NOMO-1 (cell line): ENCODE results near the gene CYB561D2.
A peak's percentile ranks its signal among the peaks of the same experiment; 100 is the strongest.

Experiments
- DNase-seq, 2 experiments: peaks; one replicate each; lab custom pipeline; 2025; ENCODE audit not compliant: unreplicated experiment in 2 of 2; lab: John Stamatoyannopoulos, UW

The CYB561D2 gene

DNA sequence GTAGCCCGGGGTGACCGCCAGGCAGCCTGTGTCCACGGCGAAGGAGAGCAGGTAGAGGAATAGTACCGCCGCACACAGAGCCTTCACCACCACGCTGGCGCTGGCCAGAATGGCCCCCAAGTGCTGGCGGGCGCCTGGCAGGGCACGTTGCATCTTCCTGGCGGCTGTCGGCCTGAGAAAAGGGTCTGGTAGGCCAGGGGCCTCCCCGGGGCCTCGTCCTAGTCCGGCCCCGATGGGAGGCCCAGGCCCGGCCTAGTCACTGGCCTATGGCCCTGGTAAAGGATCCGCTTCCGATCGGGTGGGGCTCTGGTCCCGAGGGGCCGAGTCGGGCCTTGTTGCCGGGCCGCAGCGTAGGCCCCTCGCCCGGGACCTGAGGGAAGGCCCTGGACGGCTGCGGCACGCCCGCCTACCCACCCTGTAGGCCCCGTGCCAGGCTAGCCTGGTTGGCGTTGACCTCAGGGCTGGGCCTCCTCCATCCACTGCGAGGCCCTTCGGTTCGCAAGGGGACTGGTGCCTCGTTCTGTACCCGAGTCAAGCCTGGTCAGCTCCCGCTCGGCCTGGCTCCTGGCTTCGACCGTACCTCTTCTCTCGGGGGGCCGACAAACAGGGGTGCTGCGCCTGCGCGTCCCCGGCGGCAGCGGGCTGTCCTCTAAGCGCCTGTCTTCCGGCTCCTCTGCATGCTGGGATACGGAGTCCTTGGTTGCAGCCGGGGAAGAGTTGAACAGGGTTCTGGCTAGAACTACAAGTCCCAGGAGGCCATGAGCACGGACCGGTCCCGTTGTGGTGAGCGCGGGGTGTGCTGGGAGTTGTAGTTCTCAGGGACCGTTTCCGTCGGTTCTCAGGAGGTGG lies 8.5 kb downstream of the CYB561D2 start, which contains the start of gene TMEM115:
TSS of gene TMEM115 (minus strand) at position 611 of the 849 bp plus-strand sequence. CDS start at position 153, 458 bp downstream.
- DNase-seq = peak; percentile 92 to 99

DNA sequence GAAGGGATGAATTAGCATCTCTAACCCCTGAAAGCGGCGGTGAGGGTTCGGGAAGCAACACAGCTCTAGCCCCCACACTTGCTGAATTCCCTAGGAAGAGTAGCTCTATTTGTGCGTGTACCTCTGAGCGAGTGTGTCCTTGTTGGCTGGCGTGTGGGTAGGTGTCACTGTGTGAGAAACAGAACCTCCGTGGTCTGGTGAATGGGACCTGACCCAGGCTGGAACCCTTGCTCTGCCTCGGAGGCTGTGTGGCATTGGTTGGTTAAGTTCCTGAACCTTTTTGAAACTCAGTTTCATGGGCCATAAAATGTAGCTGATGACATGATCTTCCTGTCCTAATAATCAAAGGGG lies 9.1 kb downstream of the CYB561D2 start:
- no peak for DNase-seq

DNA sequence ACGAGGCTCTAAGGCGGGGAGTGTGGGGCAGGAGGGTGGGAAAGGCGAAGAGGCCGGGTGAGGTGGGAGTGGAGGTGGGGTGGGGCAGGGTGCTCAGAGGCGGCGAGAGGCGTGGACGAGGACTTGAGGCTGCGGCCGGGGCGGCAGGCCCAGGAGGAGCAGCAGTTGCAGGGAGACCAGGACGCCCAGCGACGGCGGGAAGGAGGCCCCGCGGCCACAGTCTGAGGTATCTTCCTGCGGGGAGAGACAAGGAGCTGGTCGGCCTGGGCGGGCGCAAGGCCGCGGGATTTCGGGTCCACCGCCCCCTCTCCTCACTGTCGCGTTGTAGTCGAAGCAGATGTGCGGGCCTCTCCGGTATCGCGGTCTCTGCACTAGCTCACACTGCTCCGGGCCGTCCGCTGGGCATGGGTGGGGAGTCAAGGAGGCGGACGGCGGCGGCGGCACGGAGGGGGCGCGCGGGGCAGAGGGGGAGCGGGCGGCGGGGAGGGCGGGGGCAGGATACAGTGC lies 14.0 kb downstream of the CYB561D2 start:
- DNase-seq = no peak

DNA sequence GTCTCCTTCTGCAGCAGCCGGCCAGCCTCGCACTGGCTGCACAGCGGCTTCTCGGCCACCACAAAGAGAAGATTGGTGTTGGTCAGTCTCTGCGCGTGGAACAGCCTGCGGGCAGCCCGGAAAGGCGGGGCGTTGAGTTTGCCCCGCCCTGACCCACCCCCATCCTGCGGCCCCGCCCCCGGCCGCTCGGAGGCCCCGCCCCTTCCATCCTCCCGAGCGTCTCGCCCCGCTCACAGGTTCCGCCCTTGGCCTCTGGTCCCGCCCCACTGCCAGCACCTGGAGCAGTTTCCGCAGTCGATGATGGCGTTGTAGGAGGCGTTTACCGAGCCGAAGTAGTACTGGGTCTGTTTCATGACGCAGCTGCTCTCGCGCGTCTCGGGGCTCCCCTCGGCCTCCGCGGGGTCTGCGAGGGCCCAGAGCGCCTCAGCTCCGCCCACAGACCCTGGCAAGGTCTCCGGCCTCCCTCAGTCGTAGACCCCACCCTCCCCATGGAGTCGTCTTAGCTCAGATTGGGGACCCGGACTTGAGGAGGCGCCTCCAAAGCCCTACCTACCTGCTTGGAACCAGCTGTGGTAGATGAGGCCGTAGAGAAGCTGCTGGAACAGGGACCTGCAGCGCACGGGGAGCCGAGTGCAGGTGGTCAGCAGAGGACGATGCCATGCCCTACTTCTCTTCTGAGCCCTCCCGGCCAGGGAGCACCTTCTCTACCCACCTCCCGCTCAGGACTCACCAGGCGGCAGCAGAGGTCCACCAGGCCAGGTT lies 14.6 kb downstream of the CYB561D2 start:
- peak; percentile 83 to 89 for DNase-seq

DNA sequence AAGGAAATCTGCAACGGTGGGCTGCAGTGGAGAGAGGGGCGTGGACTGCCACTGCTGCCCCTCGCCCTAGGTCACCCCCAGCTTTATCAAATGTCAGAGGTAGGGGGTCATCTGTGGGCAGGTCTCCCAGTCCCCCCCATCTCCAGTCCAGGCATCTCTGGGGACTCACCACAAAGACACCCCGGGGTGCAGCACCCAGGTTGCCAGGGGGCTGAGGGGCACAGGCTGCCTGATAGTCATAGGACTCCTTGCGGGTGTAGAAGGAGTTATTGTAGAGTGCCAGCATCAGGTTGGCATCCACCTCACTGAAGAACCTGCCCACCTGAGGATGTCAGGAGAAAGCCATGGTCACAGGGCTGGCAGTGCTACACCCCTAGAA lies 15.2 kb downstream of the CYB561D2 start:
- DNase-seq = no peak

DNA sequence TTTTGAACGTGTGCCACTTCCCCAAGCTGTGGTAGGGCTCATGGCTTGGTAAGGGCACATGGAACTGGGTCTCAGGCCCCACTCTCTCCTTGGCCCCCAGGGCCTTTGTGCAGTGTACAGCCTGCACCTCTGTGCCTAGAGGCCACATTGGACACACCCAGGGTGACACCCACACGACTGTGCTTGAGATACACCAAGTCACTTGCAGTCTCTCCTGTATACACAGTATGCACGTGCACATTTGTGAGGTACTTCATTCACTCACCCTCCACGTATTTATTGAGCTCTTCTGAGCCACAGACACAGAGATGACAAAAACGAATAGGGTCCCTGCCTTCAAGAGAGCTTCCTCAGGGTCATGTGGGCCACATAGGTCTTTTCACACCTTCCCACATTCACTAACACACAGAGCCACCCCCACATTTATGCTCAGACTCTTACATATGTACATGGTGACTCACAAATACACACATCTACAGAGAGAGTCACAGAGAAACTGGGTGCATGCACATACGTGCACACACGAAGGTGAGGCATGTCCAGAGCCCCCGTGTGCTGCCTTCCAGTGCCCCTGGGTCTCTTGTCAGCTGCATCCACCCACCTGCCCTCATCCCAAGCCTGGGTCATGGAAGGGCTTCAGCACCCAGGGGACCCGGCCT lies 18.5 kb downstream of the CYB561D2 start:
- DNase-seq = no peak

DNA sequence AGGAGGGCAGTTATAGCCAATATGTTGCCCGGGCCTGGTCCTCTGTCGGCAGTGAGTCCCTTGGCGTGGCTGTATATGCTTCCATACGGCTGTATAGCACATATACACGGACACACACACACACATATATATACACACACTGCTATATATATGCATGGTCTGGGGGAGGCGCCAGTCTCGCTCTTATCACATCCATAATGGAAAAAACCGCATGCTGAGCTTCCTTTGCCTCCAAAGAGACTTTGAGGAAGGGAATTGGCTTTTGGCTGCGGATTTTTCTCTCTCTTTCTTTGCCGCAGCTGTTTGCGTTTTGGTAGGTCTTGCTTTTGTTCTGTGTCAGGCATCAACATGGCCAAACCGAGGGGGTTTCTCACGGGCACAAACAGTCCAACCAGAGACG lies 19.9 kb downstream of the CYB561D2 start:
- DNase-seq = peak; percentile 19 to 23

DNA sequence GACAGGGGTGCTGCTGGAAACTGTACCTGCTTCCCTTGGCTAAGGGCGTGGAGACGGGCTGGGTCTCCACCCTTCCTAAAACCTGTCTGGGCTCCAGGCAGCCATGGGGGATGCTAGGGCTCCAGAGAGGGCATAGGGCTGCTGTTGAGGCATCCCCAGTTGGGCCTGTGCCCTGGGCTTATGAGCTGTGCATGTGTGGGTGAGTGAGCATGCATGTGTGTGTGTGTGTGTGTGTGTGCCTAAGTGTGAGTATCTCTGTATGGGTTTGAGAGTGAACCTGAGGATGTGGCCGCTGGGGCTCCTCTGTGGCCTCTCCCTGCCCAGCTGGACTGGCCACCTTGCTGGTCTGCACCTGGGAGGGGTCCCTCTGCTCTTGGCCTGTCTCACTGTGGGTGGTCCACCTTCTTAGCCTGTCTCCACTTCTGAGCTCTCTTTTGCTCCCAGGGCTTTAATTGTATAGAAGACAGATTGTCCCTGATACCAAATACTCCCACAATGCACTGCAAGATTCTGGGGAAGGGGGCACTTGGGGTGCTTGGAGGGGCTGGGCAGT lies 20.5 kb downstream of the CYB561D2 start:
- no peak for DNase-seq

DNA sequence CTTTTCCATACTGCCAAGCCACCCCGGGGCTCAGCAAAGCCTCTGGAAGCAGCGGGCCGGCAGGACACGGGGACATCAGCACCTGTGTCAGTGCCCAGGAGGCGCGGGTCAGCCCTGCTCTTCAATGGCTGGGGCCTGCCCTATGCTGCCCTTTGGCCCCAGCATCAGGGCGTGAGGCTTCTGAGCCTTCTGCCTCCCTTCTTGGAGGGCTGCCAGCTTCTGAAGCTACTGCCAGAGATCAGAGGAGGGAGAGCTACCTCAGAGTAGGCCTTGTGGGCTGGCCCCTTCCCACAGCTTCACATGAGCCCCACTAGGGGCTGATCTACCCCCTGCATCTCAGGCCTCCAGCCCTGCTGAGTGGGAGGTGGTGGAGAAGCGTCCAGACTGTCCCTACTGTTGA lies 21.7 kb downstream of the CYB561D2 start:
- no peak for DNase-seq

DNA sequence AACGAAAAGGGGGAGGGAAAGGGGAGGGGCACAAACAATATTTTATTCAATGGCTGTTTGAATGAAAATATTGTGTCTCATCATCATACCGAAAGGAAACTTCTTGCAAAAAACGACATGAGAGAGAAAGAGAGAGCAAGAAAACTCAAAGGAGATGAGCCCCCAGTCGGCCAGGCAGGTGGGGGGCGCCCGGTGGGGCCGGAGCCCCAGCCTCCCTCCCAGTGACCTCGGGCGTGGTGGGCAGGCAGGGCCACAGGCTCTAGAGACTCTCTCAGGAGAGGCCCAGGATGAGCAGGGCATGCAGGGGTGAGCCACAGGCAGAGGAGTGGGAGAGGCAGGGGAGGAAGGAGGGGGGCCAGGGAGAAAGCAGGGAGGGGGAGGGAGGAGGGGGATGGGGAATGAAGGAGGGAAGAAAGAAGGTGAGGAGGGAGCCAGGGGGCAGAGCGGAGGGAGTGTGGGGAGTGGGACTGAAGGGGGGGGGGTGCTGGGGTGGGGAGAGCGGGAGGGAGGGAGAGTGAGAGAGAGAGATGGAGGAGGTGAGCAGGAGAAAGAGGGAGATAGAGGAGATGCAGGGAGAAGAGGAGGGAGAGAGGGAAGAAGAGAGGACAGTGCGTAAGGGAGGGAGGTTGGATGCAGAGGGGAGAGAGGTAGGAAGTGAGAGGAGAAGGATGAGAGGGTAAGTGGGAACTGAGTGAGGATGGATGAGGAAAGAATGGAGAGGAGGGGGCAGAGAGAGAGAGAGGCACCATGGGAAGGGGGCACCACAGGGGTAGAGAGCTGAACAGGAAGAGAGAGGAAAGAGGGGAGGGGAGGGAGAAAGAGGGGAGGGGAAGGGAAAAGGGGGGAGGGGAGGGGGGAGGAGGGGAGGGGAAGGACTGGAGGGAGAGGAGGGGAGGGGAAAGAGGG lies 22.7 kb downstream of the CYB561D2 start:
- DNase-seq = no peak

DNA sequence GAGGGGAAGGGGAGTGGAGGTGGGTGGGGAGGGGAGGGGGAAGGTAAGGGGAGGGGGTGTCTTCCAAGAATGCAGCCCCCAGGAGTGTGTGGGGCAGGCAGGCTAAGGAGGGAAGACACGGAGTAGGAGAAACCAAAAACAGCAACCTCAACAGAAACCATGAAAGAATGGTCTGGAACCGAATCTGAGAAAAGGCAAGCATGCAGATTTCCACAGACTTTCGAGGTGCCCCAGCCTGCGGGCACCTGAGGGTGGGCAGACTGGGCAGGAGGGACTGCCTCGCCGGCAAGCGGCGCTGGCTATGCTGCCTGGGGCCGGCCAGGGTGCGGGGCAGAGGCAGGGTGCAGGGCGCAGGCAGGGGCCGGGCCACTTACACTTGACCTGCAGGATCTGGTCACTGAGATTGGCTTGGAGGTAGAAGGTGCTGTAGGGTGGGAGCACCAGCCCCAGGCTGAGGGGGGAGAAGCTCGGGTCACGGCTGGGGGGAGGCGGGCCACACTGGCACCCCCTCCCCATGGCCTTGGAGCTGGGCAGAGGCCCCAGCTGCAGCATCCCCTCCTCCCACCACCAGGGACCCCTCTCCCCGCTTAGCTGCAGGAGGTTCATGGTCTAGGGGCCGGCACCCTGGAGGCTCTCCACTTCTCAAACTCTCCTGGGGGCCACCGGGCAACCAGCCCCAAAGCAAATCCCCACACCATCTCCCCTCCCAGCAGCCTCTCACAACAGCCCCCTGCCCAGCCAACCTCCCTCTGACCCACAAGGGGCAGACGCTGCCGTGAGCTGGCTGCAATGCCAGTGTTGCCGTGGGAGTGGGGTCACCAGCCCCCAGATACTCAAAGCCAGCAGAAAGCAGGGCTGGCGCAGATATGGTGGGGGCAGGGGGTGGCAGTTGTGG lies 23.9 kb downstream of the CYB561D2 start:
- DNase-seq = no peak

DNA sequence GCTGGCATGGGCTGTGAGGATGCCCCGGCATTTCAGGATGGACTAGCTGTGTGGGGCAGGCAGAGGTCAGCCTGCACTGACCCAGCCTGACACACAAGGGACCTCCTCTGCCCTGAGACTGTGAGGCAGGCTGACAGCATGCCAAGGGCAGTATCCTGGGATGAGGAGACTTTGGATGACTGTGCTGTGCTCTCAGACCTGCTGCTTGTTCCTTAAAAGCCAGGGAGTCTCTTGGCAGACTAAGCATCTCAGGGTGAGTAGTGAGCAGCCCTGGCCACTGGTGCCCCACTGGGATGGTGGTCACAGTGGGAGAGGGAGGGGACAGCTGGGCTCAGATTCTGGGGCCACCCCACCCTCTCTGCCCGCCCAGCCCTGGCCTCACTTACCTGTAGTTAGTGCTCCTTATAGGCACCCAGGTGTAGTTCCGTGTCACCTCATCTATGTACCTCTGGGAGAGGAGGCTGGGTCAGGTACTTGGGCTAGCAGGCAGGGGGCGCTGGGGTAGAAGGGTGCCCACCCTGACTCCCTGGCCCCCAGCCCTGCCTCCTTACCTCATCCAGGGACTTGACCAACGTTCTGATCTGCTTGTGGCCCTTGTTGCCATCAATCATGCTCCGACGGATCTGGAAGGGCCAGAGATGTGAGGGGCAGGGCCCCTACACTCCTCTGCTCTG lies 24.7 kb downstream of the CYB561D2 start:
- peak in 1 of 2 experiments; percentile 4 for DNase-seq

DNA sequence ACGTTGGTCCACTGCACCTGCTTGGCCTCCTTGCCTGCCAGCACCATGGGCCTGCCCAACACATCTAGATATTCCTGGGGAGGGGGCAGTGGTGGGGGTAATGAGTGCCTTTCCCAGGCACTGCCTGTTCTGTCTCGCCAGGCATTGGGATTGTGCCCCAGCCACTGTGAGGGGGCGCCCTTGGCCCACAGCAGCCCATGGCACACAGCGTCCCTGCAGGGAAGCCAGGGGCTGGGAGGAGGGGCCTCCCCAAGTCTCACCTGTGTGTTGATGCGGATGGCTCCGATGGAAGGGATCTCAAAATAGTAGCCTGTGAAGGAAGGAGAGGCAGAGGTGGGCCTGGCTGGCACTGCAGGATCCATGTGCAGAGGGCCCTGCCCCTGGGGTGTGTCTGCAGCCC lies 27.4 kb downstream of the CYB561D2 start:
- DNase-seq = no peak

DNA sequence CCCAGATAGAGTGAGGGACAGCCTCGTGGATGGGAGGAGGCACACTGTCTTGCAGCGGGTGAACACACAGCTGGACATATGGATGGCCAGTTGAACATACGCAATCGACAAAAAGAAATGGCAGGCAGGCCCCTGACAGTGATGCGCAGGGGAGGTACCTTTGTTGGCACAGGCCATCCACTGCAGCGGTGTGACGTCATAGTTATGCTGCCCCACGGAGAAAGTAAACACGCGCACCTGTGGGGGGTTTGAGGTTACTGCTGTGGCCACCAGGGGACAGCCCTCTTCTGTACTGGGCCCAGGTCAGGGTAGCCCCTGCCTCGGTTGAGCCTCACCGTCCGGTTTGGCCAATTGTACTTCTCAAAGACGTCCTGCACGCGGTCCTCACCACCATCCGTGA lies 28.1 kb downstream of the CYB561D2 start:
- no peak for DNase-seq

DNA sequence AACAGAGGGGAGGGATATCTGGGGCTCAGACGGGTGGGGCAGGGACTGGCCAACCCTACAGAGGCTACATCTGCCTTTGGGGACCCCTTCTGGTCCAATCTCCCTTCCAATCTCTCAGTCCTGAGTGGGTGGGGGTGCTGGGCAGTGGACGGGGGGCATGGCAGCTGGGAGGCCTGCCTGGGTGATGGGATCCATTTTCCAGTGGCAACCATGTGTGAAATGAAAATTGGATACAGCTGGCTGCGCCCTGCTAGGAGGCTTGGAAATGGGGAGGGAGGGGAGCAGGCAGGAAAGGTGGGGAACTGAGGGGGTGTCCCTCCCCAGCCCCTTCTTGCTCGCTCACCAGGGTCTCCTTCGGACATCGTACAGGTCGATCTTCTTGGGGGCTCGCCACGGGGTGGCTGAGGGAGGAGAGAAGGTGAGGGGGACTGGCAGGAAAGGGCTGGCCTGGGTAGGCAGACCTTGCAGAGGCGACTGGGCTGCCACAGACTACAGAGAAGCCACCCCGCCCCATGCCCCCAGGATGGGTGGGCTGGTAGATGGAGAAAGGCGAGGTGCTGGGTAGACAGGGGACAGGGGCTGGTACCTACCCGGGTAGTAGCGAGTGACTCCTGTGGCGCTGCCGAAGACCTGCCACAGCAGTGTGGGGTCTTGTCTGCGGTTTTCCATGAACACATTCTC lies 29.9 kb downstream of the CYB561D2 start:
- DNase-seq = no peak

DNA sequence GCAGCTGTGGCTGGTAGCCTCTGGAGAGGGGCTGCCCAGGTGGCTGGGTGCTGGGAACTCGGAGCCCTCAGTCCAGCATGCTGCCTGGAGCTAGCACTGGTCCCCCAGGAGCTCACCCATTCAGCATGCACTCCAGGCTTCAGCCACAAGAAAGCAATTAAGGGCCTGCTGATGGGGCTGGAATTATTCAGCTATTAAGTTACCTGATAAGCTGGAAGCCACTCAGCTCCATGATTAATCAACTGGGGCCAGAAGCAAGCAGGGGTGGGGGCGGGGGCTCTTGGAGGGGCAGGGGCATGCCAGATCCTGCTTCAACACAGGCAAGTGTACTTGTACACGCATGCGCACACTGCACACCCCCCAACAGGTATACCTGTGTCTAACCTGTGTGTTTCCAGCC lies 30.7 kb downstream of the CYB561D2 start:
- DNase-seq = no peak

DNA sequence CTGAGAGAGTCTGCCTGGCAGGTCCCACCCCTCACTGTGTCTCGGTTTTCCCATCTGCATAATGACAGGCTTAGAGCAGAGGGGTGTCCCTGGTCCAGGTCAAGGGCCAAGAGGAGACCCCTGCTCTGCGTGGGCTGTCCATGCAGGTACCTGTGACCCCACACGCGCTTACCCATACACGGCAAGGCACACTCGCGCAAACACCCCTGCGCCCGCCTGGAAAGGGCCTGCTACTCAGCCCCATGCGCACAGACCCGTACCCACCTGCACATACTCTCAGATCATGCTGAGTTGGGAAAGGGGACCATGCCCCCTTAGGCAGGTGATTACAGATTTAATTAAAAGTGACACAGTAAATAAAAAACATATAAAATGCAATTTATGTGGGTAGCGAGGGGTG lies 32.1 kb downstream of the CYB561D2 start:
- no peak for DNase-seq

DNA sequence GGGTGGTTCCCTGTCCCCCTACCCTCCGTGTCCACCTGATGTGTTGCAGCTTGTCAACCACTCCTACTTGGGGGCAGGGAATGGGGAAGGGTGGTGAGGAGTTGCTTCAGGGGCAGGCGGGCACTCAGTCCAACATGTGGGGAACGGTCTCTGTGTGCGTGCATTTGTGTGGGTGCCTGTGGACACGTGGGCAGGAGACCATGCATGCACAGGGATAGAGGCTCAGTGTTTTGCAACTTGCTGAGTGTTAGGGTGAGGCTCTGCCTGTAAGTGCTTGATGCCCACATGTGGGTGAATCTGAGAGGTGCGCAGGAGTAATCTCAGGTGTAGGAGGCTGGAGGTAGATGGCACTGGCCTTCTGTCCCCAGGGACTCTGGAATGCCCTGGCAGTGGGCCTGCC lies 33.1 kb downstream of the CYB561D2 start:
- no peak for DNase-seq
